Thyroid gland (tissue), 4 donors: ENCODE results near the gene OGDH.

Source experiments
- CTCF ChIP-seq, 6 experiments: fragments of 200-600 bp in 3 of 6; fragments of 450-650 bp in 3 of 6; sonication (generic) in 3 of 6; IDR thresholded peaks; one replicate each; pipeline ENCODE4 v1.5.1; 2016 to 2019; ENCODE audit warnings: antibody characterized with exemption in 6 of 6, mild to moderate bottlenecking in 2 of 6, inconsistent platforms in 1 of 6, moderate library complexity in 1 of 6
- POLR2A ChIP-seq, 2 donors: fragments of 450-650 bp; IDR thresholded peaks; one replicate each; pipeline ENCODE4 v1.6.1; 2017; ENCODE audit warnings: antibody characterized with exemption in 2 of 2, mild to moderate bottlenecking in 2 of 2, moderate library complexity in 1 of 2

GRCh38 chr7:44643206-44643605 is 36.8 kb downstream of the OGDH start:
- no peak for TF ChIP-seq CTCF (IDR thresholded peaks at IDR 0.05)
- no peak for TF ChIP-seq POLR2A (IDR thresholded peaks at IDR 0.05)
